Right cardiac atrium (tissue), 5 donors: ENCODE data around the gene MTRR. TPM values are rescaled to one million over a fixed set of nuclear protein-coding genes. Genes with fewer than 3 reads are reported as not detected.

Source experiments
- ATAC-seq, 2 donors: fragments of 200-7000 bp; cut with Tn5 transposase; one replicate each; pipeline versions ENCODE4 v1.8.0 to v1.9.1; 2020; ENCODE audit warnings: moderate library complexity in 2 of 2, mild to moderate bottlenecking in 1 of 2
- DNase-seq, 3 donors: peaks; one replicate each; pipeline ENCODE4 v3.0.0-alpha.2; 2020
- H3K27ac ChIP-seq: one replicate; pipeline ENCODE4 v1.5.1; 2013; ENCODE audit warnings: mild to moderate bottlenecking, low read length, control low read depth, moderate library complexity
- H3K27me3 ChIP-seq: one replicate; pipeline ENCODE4 v1.6.1; 2013; ENCODE audit not compliant: control insufficient read depth, insufficient read depth
- H3K4me1 ChIP-seq: one replicate; pipeline ENCODE4 v1.6.1; 2013; ENCODE audit warnings: low read length; ENCODE audit not compliant: control insufficient read depth, insufficient read depth
- H3K4me3 ChIP-seq: one replicate; pipeline ENCODE4 v1.5.1; 2013; ENCODE audit warnings: low read length, control low read depth
- H3K9me3 ChIP-seq: one replicate; pipeline ENCODE4 v1.6.1; 2013; ENCODE audit warnings: low read length; ENCODE audit not compliant: control insufficient read depth
- WGBS: extraction: QIAGEN DNeasy Blood & Tissue Kit; methylation state at CpG from one replicate; pipeline ENCODE4 v1.1.7; 2013; 5-methylcytosine and 5-hydroxymethylcytosine counted together
- intact Hi-C, 4 donors: fragments of 100-400 bp; cut with DNase I; formaldehyde crosslinking; loops; one replicate each; pipeline versions ENCODE4 v1.11.0 to v1.14.0; 2022 to 2023
- polyA plus RNA-seq: library from polyadenylated mRNA; stranded (reverse); fragments of 200-250 nt; gene quantifications from one replicate; pipeline ENCODE4 v1.2.3, GENCODE V29; 2013
- total RNA-seq, 4 donors: library from RNA; stranded (reverse); fragmentation: NEBNext Ultra II Directional; extraction: Animal tissue kit (Norgen Biotek cat#: 25700); gene quantifications; one replicate each; pipeline ENCODE4 v1.2.1, GENCODE V29; 2021
- donor health status: healthy with polysubstance abuse.
- donor health status: DM: no; HTN: yes; CAD: no.
- donor health status: DM: no; HTN: no; CAD: no.
- donor health status: DM: no; HTN: yes; CAD: no; lungs with severe emphysema.
- donor health status: DM: yes; HTN: yes; CAD: no.

Gene MTRR
- total and polyA plus RNA-seq, 5 donors = 15.0 to 41.1 (median 30.8) TPM

- intact Hi-C loops = no loop called here
- ATAC-seq (no peak), DNase-seq (no peak)
- 79% methylated on average over 7 of the region's 7 CpGs for WGBS
- H3K27me3 ChIP-seq = no peaks in the 10 kb centered on the region
- no peak overlapping the region for H3K4me3 ChIP-seq
- no peaks in the 10 kb centered on the region for H3K4me1 ChIP-seq
- no peaks in the 10 kb centered on the region for H3K9me3 ChIP-seq
- H3K27ac ChIP-seq = no peak overlapping the region
Observed at GRCh38 chr5:7845557-7845956, 23.4 kb upstream of the MTRR start.

GRCh38 chr5:7846327-7846726 lies 22.6 kb upstream of the MTRR start:
- no peak for ATAC-seq
- no peak overlapping the region for H3K27ac ChIP-seq
- H3K27me3 ChIP-seq = no peaks in the 10 kb centered on the region
- H3K4me3 ChIP-seq = no peak overlapping the region
- no peak for DNase-seq
- no peaks in the 10 kb centered on the region for H3K4me1 ChIP-seq
- intact Hi-C loops = no loop called here
- 86% methylated on average over 5 of the region's 5 CpGs for WGBS
- H3K9me3 ChIP-seq = no peaks in the 10 kb centered on the region

GRCh38 chr5:7848296-7848695 lies 20.7 kb upstream of the MTRR start:
- no peak overlapping the region for H3K27ac ChIP-seq
- intact Hi-C loops = no loop called here

GRCh38 chr5:7849681-7850394 lies 19.1 kb upstream of the MTRR start:
- no peaks in the 10 kb centered on the region for H3K27me3 ChIP-seq
- H3K27ac ChIP-seq = no peak overlapping the region
- DNase-seq = peak; percentile 16 to 58 (median 57)
- H3K4me1 ChIP-seq = peaks cover 2% of the 10 kb centered on the region
- intact Hi-C loops = no loop called here
- ATAC-seq = peak; percentile 41 to 51
- H3K4me3 ChIP-seq = peak overlapping the region; percentile 35
- WGBS = 4% methylated on average over 44 of the region's 44 CpGs
- peaks cover 2% of the 10 kb centered on the region for H3K9me3 ChIP-seq

More at GRCh38 chr5:7848296-7848695, 20.7 kb upstream of the MTRR start:
- Histone ChIP-seq H3K4me3 (no peak overlapping the region), H3K9me3 (no peaks in the 10 kb centered on the region), H3K27me3 (no peaks in the 10 kb centered on the region), H3K4me1 (peaks cover 2% of the 10 kb centered on the region)
- no peak for DNase-seq
- ATAC-seq = no peak
- 56% methylated on average over 2 of the region's 2 CpGs for WGBS

- 3% methylated on average over 74 of the region's 76 CpGs for WGBS
- no peak within 1 kb of the TSS for H3K27ac ChIP-seq
- DNase-seq (peak; percentile 57 to 82 (median 80)), ATAC-seq (peak; percentile 76 to 79)
- H3K27me3 ChIP-seq = no peaks in the 10 kb centered on the region
- peak within 1 kb of the TSS; percentile 35 for H3K4me3 ChIP-seq
- H3K9me3 ChIP-seq = peaks cover 2% of the 10 kb centered on the region
- H3K4me1 ChIP-seq = peaks cover 2% of the 10 kb centered on the region
- intact Hi-C loops = no loop called here
Observed at GRCh38 chr5:7850395-7851239, 18.3 kb upstream of the MTRR start, which contains the start of gene CFAP90. CFAP90 (minus strand) TSS chr5:7851133; CDS start chr5:7851021, 112 bp downstream.

GRCh38 chr5:7851240-7851592 lies 17.7 kb upstream of the MTRR start:
- Histone ChIP-seq H3K9me3 (peaks cover 2% of the 10 kb centered on the region), H3K4me3 (peak overlapping the region; percentile 35), H3K27me3 (no peaks in the 10 kb centered on the region), H3K27ac (no peak overlapping the region), H3K4me1 (peaks cover 2% of the 10 kb centered on the region)
- ATAC-seq = no peak
- no peak for DNase-seq
- intact Hi-C loops = no loop called here
- WGBS = 57% methylated on average over 16 of the region's 16 CpGs

GRCh38 chr5:7851617-7852289 lies 17.2 kb upstream of the MTRR start:
- Histone ChIP-seq H3K9me3 (peaks cover 2% of the 10 kb centered on the region), H3K4me3 (no peak overlapping the region), H3K27ac (no peak overlapping the region), H3K27me3 (no peaks in the 10 kb centered on the region), H3K4me1 (peaks cover 2% of the 10 kb centered on the region)
- 81% methylated on average over 8 of the region's 8 CpGs for WGBS
- ATAC-seq (no peak), DNase-seq (no peak)
- intact Hi-C loops = no loop called here

- H3K27ac ChIP-seq = no peak overlapping the region
- WGBS = 57% methylated on average over 1 of the region's 1 CpG
- no peak for DNase-seq
- H3K27me3 ChIP-seq = no peaks in the 10 kb centered on the region
- intact Hi-C loops = no loop called here
- peak; percentile 39 to 42 for ATAC-seq
- H3K4me3 ChIP-seq = no peak overlapping the region
- peaks cover 2% of the 10 kb centered on the region for H3K9me3 ChIP-seq
- peaks cover 2% of the 10 kb centered on the region for H3K4me1 ChIP-seq
Observed at GRCh38 chr5:7852542-7852941, 16.4 kb upstream of the MTRR start.

GRCh38 chr5:7852988-7853387 lies 16.0 kb upstream of the MTRR start:
- intact Hi-C loops = no loop called here
- Histone ChIP-seq H3K4me3 (no peak overlapping the region), H3K27me3 (no peaks in the 10 kb centered on the region), H3K9me3 (peaks cover 4% of the 10 kb centered on the region), H3K27ac (no peak overlapping the region), H3K4me1 (peaks cover 2% of the 10 kb centered on the region)
- 71% methylated on average over 2 of the region's 2 CpGs for WGBS
- ATAC-seq (no peak), DNase-seq (no peak)

- DNase-seq (no peak), ATAC-seq (no peak)
- Histone ChIP-seq H3K4me1 (peaks cover 2% of the 10 kb centered on the region), H3K9me3 (peaks cover 4% of the 10 kb centered on the region), H3K27ac (no peak overlapping the region), H3K4me3 (no peak overlapping the region), H3K27me3 (no peaks in the 10 kb centered on the region)
- WGBS = 56% methylated on average over 3 of the region's 3 CpGs
- intact Hi-C loops = no loop called here
Observed at GRCh38 chr5:7855611-7856010, 13.3 kb upstream of the MTRR start.

- Histone ChIP-seq H3K4me3 (no peak overlapping the region), H3K27me3 (no peaks in the 10 kb centered on the region), H3K9me3 (peaks cover 4% of the 10 kb centered on the region), H3K27ac (no peak overlapping the region), H3K4me1 (peaks cover 2% of the 10 kb centered on the region)
- intact Hi-C loops = no loop called here
- 91% methylated on average over 2 of the region's 2 CpGs for WGBS
- no peak for DNase-seq
- peak; percentile 71 to 73 for ATAC-seq
Observed at GRCh38 chr5:7856855-7857254, 12.1 kb upstream of the MTRR start.
